HepG2 (cell line): Measurements from ENCODE around the gene GIPC3. TPM values are rescaled to one million over a fixed set of nuclear protein-coding genes. Genes with fewer than 3 reads are reported as not detected.

Experiments used
- ATAC-seq: fragments of 200-7000 bp; cut with Tn5 transposase; 3 replicates; pipeline ENCODE4 v1.9.1; 2020; ENCODE audit warnings: mild to moderate bottlenecking, moderate library complexity
- BruUV-seq: library from RNA; stranded (reverse); fragments of 400-500 nt; replicated peaks from 2 replicates; lab custom pipeline; 2021; lab: Mats Ljungman, UMichigan
- CTCF ChIA-PET: fragments of 300-600 bp; formaldehyde crosslinking; extraction: SDS; loops from one replicate; lab custom pipeline; 2021; ENCODE audit warnings: low total read pairs, inconsistent platforms, low intra/inter-chr PET ratio; lab: Yijun Ruan, JAX
- POLR2A ChIA-PET: fragments of 350-600 bp; sonication (Branson Sonifier 250); formaldehyde crosslinking; loops from one replicate; lab custom pipeline; 2020; ENCODE audit warnings: antibody characterized with exemption, inconsistent platforms; lab: Yijun Ruan, JAX
- DNase-seq: peaks from one replicate; pipeline ENCODE4 v3.0.0-alpha.2; 2015; ENCODE audit warnings: low spot score
- FAIRE-seq: peaks from 3 replicates; lab custom pipeline; 2011; peaks lifted over from hg19 to GRCh38; lab: Jason Lieb, UNC
- H2AFZ ChIP-seq: one replicate; pipeline ENCODE4 v1.6.1; 2011; ENCODE audit warnings: low read length, inconsistent platforms
- H3K27ac ChIP-seq: fragments of 300-600 bp; 3 replicates; pipeline ENCODE4 v1.8.0; 2011; ENCODE audit warnings: mixed run types, mild to moderate bottlenecking, mixed read lengths, low read length, inconsistent platforms; ENCODE audit not compliant: insufficient read depth; ENCODE audit errors: extremely low read length
- H3K27me3 ChIP-seq, 2 experiments: fragments of 200-600 bp in 1 of 2; 2 replicates in 1 of 2; 3 replicates in 1 of 2; pipeline versions ENCODE4 v1.6.0 to v1.8.0; 2011; ENCODE audit warnings: low read length in 2 of 2, mild to moderate bottlenecking in 2 of 2, moderate library complexity in 2 of 2, inconsistent platforms in 1 of 2; ENCODE audit not compliant: insufficient read depth in 2 of 2, control insufficient read depth in 1 of 2
- H3K36me3 ChIP-seq, 2 experiments: fragments of 200-600 bp in 1 of 2; replicated peaks in 1 of 2; 2 replicates in 1 of 2; 3 replicates in 1 of 2; pipeline versions ENCODE4 v1.5.1 to v1.8.0; 2011; ENCODE audit warnings: low read length in 2 of 2, inconsistent platforms in 1 of 2; ENCODE audit not compliant: insufficient read depth in 2 of 2, control insufficient read depth in 1 of 2
- H3K4me1 ChIP-seq: 2 replicates; pipeline ENCODE4 v1.5.1; 2012; ENCODE audit warnings: low read length, inconsistent platforms; ENCODE audit not compliant: insufficient read depth
- H3K4me2 ChIP-seq: 2 replicates; pipeline ENCODE4 v1.6.0; 2011; ENCODE audit warnings: low read depth, low read length, inconsistent platforms
- H3K4me3 ChIP-seq, 3 experiments: fragments of 200-600 bp in 1 of 3; sonication (generic), shearing (Covaris generic) in 1 of 3; replicated peaks in 1 of 3; 2 replicates each; pipeline ENCODE4 v1.5.1; 2011 to 2016; ENCODE audit warnings: low read length in 3 of 3, inconsistent platforms in 2 of 3, low read depth in 2 of 3, mild to moderate bottlenecking in 2 of 3, control low read depth in 1 of 3, mixed read lengths in 1 of 3; ENCODE audit not compliant: insufficient read depth in 1 of 3
- H3K79me2 ChIP-seq: one replicate; pipeline ENCODE4 v1.6.1; 2011; ENCODE audit warnings: low read length, inconsistent platforms; ENCODE audit not compliant: insufficient read depth
- H3K9ac ChIP-seq: 2 replicates; pipeline ENCODE4 v1.6.0; 2011; ENCODE audit warnings: mild to moderate bottlenecking, low read depth, low read length, inconsistent platforms; ENCODE audit not compliant: insufficient read depth
- H3K9me3 ChIP-seq: 2 replicates; pipeline ENCODE4 v1.5.1; 2012; ENCODE audit warnings: mild to moderate bottlenecking, low read length
- H4K20me1 ChIP-seq: 2 replicates; pipeline ENCODE4 v1.6.0; 2011; ENCODE audit warnings: inconsistent platforms, mild to moderate bottlenecking, low read length, moderate library complexity; ENCODE audit not compliant: insufficient read depth
- BCL6 ChIP-seq: IDR thresholded peaks from 2 replicates; pipeline ENCODE4 v1.6.1; 2016; ENCODE audit warnings: missing genetic modification reagents, missing compliant biosample characterization
- DR1 ChIP-seq: sonication (generic); formaldehyde crosslinking; IDR thresholded peaks from 2 replicates; pipeline ENCODE4 v1.8.0; 2021; ENCODE audit warnings: mild to moderate bottlenecking, missing genetic modification reagents, inconsistent platforms
- GABPB1 ChIP-seq: IDR thresholded peaks from 2 replicates; pipeline ENCODE4 v1.6.1; 2016; ENCODE audit warnings: mild to moderate bottlenecking, missing genetic modification reagents, moderate library complexity, missing compliant biosample characterization
- GZF1 ChIP-seq: sonication (generic); formaldehyde crosslinking; IDR thresholded peaks from 2 replicates; pipeline ENCODE4 v1.5.1; 2020; ENCODE audit warnings: mild to moderate bottlenecking, missing genetic modification reagents
- HCFC1 ChIP-seq: fragments of 150-350 bp; IDR thresholded peaks from 2 replicates; pipeline ENCODE4 v1.6.1; 2014; ENCODE audit warnings: low read depth, low read length
- HMGA1 ChIP-seq: sonication (generic); formaldehyde crosslinking; conservative IDR thresholded peaks from 2 replicates; pipeline ENCODE4 v1.4.0; 2020; ENCODE audit warnings: missing genetic modification reagents
- NR0B2 ChIP-seq: sonication (generic); formaldehyde crosslinking; IDR thresholded peaks from 2 replicates; pipeline ENCODE4 v1.4.0; 2020; ENCODE audit warnings: mild to moderate bottlenecking, missing genetic modification reagents
- POLR2G ChIP-seq: fragments of 200-400 bp; formaldehyde crosslinking; IDR thresholded peaks from 2 replicates; pipeline ENCODE4 v1.6.1; 2018; ENCODE audit warnings: mild to moderate bottlenecking, low read depth, low read length, moderate library complexity
- SRSF9 ChIP-seq: fragments of 200-400 bp; formaldehyde crosslinking; IDR thresholded peaks from 2 replicates; pipeline ENCODE4 v1.6.1; 2018; ENCODE audit warnings: borderline replicate concordance, mild to moderate bottlenecking, low read depth, low read length; ENCODE audit not compliant: insufficient read depth, poor library complexity, severe bottlenecking
- STAT6 ChIP-seq: sonication (generic); formaldehyde crosslinking; IDR thresholded peaks from 2 replicates; pipeline ENCODE4 v1.4.0; 2020; ENCODE audit warnings: missing genetic modification reagents, mild to moderate bottlenecking, borderline replicate concordance
- TRIM24 ChIP-seq: sonication (generic); formaldehyde crosslinking; IDR thresholded peaks from 2 replicates; pipeline ENCODE4 v1.8.0; 2022; ENCODE audit warnings: mild to moderate bottlenecking, missing genetic modification reagents
- ZC3H13 ChIP-seq: sonication (generic); formaldehyde crosslinking; IDR thresholded peaks from 2 replicates; pipeline ENCODE4 v1.8.1; 2023; ENCODE audit warnings: mild to moderate bottlenecking, missing genetic modification reagents, moderate library complexity
- ZNF33A ChIP-seq: sonication (generic); formaldehyde crosslinking; IDR thresholded peaks from 2 replicates; pipeline ENCODE4 v1.5.1; 2020; ENCODE audit warnings: missing genetic modification reagents, mild to moderate bottlenecking, moderate library complexity, borderline replicate concordance
- ZNF616 ChIP-seq: sonication (generic); formaldehyde crosslinking; IDR thresholded peaks from 2 replicates; pipeline ENCODE4 v1.5.0; 2020; ENCODE audit warnings: low read depth, mild to moderate bottlenecking, missing genetic modification reagents
- ZNF772 ChIP-seq: sonication (generic); formaldehyde crosslinking; IDR thresholded peaks from 2 replicates; pipeline ENCODE4 v1.5.0; 2020; ENCODE audit warnings: mild to moderate bottlenecking, missing genetic modification reagents
- ZSCAN20 ChIP-seq: sonication (generic); formaldehyde crosslinking; IDR thresholded peaks from 2 replicates; pipeline ENCODE4 v1.4.0; 2020; ENCODE audit warnings: missing genetic modification reagents, mild to moderate bottlenecking, borderline replicate concordance
- whole genome bisulfite sequencing: methylation state at CpG from one replicate; pipeline ENCODE4 v1.1.6; 2017; ENCODE audit warnings: low lambda C conversion rate; 5-methylcytosine and 5-hydroxymethylcytosine counted together
- in situ Hi-C: cut with HindIII; loops from 2 replicates; pipeline ENCODE4 v1.10.0; 2017; ENCODE audit warnings: low pct_unique_long_range_greater_than_20kb; ENCODE audit not compliant: extremely low pct_ligation_motif_present
- intact Hi-C: fragments of 100-400 bp; cut with micrococcal nuclease; formaldehyde crosslinking; loops from one replicate; pipeline ENCODE4 v1.10.0; 2022; ENCODE audit not compliant: unreplicated experiment
- polyA plus RNA-seq, 8 experiments: library from polyadenylated mRNA; depleted of rRNA in 3 of 8; stranded (reverse) in 7 of 8; unstranded in 1 of 8; fragments of >200 nt; fragmentation: Illumina TruSeq in 4 of 8; extraction: Trizol in 4 of 8; gene quantifications; 2 replicates each; pipeline versions ENCODE4 v1.2.1 to v1.2.3, GENCODE V29; 2011 to 2016; ENCODE audit warnings: low read depth in 4 of 8, missing spikeins in 1 of 8, mixed read lengths in 1 of 8; ENCODE audit not compliant: insufficient read depth in 1 of 8
- total RNA-seq, 5 experiments: library from RNA; depleted of rRNA; stranded (reverse); fragments of >200 nt; fragmentation: Illumina TruSeq; extraction: Trizol; gene quantifications; 2 replicates each; pipeline ENCODE4 v1.2.3, GENCODE V29; 2016; ENCODE audit warnings: low read depth in 1 of 5
- TF ChIP-seq, protein P1 (sequence below): sonication (generic); formaldehyde crosslinking; IDR thresholded peaks from 2 replicates; pipeline ENCODE4 v1.4.0; 2020; ENCODE audit warnings: missing genetic modification reagents
- TF ChIP-seq, protein P2 (sequence below): sonication (generic); formaldehyde crosslinking; IDR thresholded peaks from 2 replicates; pipeline ENCODE4 v1.8.1; 2023; ENCODE audit warnings: mild to moderate bottlenecking, missing genetic modification reagents

Gene GIPC3
- total and polyA plus RNA-seq, 2 of the 13 experiments (the other 11 are each of a cell fraction or from before 2014, with no cell fraction given) = 0.05 TPM; not detected in 1

DNA sequence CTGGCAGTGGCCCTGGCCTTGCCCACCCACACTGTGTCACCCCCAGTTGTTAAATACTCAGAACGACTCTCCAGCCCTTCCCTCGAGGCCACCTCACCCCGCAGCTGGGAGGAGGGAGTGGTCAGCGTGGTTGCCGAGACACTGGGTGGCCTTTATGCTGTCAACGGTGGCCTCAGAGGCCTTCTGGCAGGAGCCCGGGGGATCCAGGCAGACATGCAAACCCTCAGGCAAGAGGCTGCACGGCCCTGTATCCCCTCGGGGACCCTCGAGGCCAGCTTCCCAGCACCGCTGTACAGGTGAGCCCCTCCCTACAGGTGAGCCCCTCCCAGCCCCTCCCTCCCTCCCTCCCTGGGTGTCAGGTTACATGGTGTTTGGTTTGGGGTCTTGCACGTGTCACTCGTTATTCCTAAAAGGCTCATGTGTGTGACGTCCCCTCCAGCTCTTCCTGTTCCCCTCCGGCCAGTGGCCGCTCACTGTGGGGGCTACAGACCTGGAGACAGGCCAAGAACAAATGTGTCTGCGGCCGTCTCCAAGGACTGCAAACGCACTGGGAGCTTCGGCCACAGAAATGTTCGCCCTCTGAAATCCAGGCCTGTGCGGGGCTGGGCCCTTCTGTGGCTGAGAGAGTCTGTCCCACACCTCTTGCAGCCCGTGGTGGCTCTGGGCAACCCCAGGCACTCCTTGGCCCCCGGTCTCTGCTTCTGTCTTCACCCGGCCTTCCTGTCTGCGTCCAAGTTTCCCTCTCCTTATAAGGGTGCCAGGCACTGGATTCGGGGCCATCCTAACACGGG, 46.1 kb upstream of the GIPC3 start, which contains the start of gene TEKTIP1:
TSS of gene TEKTIP1 (plus strand) at position 210 of the 791 bp plus-strand sequence. CDS start at position 214, 4 bp downstream.
- Histone ChIP-seq H3K27me3 (no peaks in the 10 kb centered on the region), H3K4me1 (no peaks in the 10 kb centered on the region), H3K79me2 (no peaks in the 10 kb centered on the region), H3K4me2 (no peak within 1 kb of the TSS), H4K20me1 (no peaks in the 10 kb centered on the region; the same call in 1 of the 2 replicates), H3K9me3 (no peaks in the 10 kb centered on the region), H2AFZ (no peak within 1 kb of the TSS), H3K27ac (no peak within 1 kb of the TSS), H3K9ac (no peak within 1 kb of the TSS), H3K36me3 (peaks cover 2 to 10% of the 10 kb centered on the region in 2 experiments; a peak in 3 of 5 replicates), H3K4me3 (no peak within 1 kb of the TSS)
- ATAC-seq (peak; percentile 13), DNase-seq (no peak), FAIRE-seq (no peak)
- no TSS peak for BruUV-seq
- 70% methylated on average over 11 of the region's 28 CpGs for WGBS
- in situ Hi-C loops (no loop called here), intact Hi-C loops (no loop called here)
- ChIA-PET CTCF (no interaction called here), POLR2A (no interaction called here)
- no peak for TF ChIP-seq SRSF9
- 0 out of 2 replicates have a peak, but pooled peaks have one; percentile 1 for TF ChIP-seq GABPB1 (CRISPR knock-in tag)
- TF ChIP-seq, protein P1, sequence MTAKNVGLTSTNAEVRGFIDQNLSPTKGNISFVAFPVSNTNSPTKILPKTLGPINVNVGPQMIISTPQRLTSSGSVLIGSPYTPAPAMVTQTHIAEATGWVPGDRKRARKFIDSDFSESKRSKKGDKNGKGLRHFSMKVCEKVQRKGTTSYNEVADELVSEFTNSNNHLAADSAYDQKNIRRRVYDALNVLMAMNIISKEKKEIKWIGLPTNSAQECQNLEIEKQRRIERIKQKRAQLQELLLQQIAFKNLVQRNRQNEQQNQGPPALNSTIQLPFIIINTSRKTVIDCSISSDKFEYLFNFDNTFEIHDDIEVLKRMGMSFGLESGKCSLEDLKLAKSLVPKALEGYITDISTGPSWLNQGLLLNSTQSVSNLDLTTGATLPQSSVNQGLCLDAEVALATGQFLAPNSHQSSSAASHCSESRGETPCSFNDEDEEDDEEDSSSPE (CRISPR knock-in tag) = no peak
- no peak for TF ChIP-seq ZNF616
- no peak for TF ChIP-seq BCL6 (CRISPR knock-in tag)
- no peak for TF ChIP-seq ZNF33A (CRISPR knock-in tag)
- TF ChIP-seq ZNF772 (CRISPR knock-in tag) = no peak
- TF ChIP-seq ZSCAN20 = no peak
- no peak for TF ChIP-seq HMGA1 (CRISPR knock-in tag)
- no peak for TF ChIP-seq HCFC1
- TF ChIP-seq TRIM24 (CRISPR knock-in tag) = no peak
- no peak for TF ChIP-seq DR1 (CRISPR knock-in tag)
- peak; percentile 58 for TF ChIP-seq POLR2G
- TF ChIP-seq NR0B2 (CRISPR knock-in tag) = no peak
- 0 out of 2 replicates have a peak, but pooled peaks have one; percentile 47 for TF ChIP-seq ZC3H13 (CRISPR knock-in tag)
- TF ChIP-seq, protein P2, sequence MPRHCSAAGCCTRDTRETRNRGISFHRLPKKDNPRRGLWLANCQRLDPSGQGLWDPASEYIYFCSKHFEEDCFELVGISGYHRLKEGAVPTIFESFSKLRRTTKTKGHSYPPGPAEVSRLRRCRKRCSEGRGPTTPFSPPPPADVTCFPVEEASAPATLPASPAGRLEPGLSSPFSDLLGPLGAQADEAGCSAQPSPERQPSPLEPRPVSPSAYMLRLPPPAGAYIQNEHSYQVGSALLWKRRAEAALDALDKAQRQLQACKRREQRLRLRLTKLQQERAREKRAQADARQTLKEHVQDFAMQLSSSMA = no peak
- TF ChIP-seq GZF1 (CRISPR knock-in tag) = no peak
- no peak for TF ChIP-seq STAT6 (CRISPR knock-in tag)
